Esophagus (tissue), 2 donors: ENCODE measurements around the gene NRXN3. TPM values are rescaled to one million over a fixed set of nuclear protein-coding genes. Genes with fewer than 3 reads are reported as not detected.

Experiments used
- H3K27ac ChIP-seq, 2 donors: one replicate each; pipeline ENCODE4 v1.5.1; 2013; ENCODE audit warnings: low read depth in 2 of 2, mild to moderate bottlenecking in 2 of 2, inconsistent platforms in 1 of 2, low read length in 1 of 2, moderate library complexity in 1 of 2
- H3K27me3 ChIP-seq, 2 donors: one replicate each; pipeline ENCODE4 v1.6.1; 2013; ENCODE audit warnings: low read length in 2 of 2, control low read depth in 1 of 2, mild to moderate bottlenecking in 1 of 2; ENCODE audit not compliant: insufficient read depth in 2 of 2, control insufficient read depth in 1 of 2
- H3K36me3 ChIP-seq, 2 donors: one replicate each; pipeline ENCODE4 v1.6.1; 2013; ENCODE audit warnings: low read length in 1 of 2; ENCODE audit not compliant: control insufficient read depth in 2 of 2, insufficient read depth in 2 of 2
- H3K4me1 ChIP-seq, 2 donors: one replicate each; pipeline ENCODE4 v1.6.1; 2013; ENCODE audit warnings: low read length in 1 of 2; ENCODE audit not compliant: control insufficient read depth in 2 of 2, insufficient read depth in 2 of 2
- H3K4me3 ChIP-seq, 2 donors: one replicate each; pipeline ENCODE4 v1.5.1; 2013; ENCODE audit warnings: low read length in 2 of 2, mild to moderate bottlenecking in 2 of 2, low read depth in 1 of 2, moderate library complexity in 1 of 2
- H3K9me3 ChIP-seq, 2 donors: one replicate each; pipeline ENCODE4 v1.6.1; 2013; ENCODE audit warnings: mild to moderate bottlenecking in 2 of 2, low read depth in 1 of 2, low read length in 1 of 2, moderate library complexity in 1 of 2; ENCODE audit not compliant: control insufficient read depth in 2 of 2, insufficient read depth in 1 of 2
- WGBS, 2 donors: extraction: QIAGEN DNeasy Blood & Tissue Kit; methylation state at CpG; one replicate each; pipeline ENCODE4 v1.1.7; 2013; 5-methylcytosine and 5-hydroxymethylcytosine counted together
- polyA plus RNA-seq, 2 donors: library from polyadenylated mRNA; stranded (reverse); fragments of 200-250 nt; gene quantifications; one replicate each; pipeline ENCODE4 v1.2.3, GENCODE V29; 2013
- donor health status: healthy with polysubstance abuse.
- donor health status: Bipolar disorder and iron deficiency.

The NRXN3 gene
- polyA plus RNA-seq, 2 donors, result 1.7 to 2.2 TPM

DNA sequence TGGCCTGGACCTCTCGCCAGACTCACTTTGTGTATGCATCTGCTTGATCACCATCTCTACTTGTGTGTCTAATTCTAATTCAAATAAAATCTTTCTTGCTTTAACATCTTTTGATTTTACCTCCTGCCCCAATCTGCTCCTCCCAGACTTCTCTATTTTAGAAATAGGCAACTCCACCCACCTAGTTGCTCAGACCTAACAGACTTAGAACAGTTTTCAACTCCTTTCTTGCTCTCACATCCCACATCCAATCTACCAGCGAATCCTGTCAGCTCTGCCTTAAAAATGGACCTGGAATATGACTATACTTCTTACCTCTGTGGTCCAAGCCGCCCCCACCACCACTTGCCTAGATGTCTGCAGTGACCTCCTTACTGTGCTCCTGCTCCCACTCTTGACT lies 18.7 kb downstream of the NRXN3 start:
- no peaks in the 10 kb centered on the region for H3K4me1 ChIP-seq
- H3K9me3 ChIP-seq, result no peaks in the 10 kb centered on the region
- H3K4me3 ChIP-seq, result no peak overlapping the region
- H3K36me3 ChIP-seq, result no peaks in the 10 kb centered on the region
- 72 to 83% methylated on average over 3 of the region's 3 CpGs for WGBS, 2 donors
- H3K27ac ChIP-seq, result no peak overlapping the region
- H3K27me3 ChIP-seq, result no peaks in the 10 kb centered on the region

DNA sequence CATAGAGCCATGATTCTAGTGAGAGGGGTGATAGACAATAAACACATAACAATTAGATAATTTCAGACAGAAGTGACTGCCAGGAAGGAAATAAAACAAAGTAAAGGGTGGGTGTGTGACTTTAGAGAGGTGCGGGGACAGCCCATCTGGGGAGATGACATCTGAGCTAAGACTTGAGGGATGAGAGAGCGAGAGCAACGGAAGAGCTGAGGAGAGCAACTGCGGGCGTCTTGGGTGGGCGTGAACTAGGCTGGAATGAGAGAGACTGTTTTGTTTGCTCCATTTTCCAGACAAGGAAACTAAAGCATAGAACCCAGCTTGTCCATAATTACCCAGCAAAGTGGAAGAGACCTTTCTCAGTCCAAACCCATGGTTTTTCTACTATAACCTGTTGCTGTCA lies 25.3 kb downstream of the NRXN3 start:
- WGBS, 2 donors, result 82% methylated on average over 6 of the region's 6 CpGs
- H3K9me3 ChIP-seq, result no peaks in the 10 kb centered on the region
- H3K27ac ChIP-seq, result no peak overlapping the region
- H3K4me3 ChIP-seq, result no peak overlapping the region
- H3K27me3 ChIP-seq, result no peaks in the 10 kb centered on the region
- H3K4me1 ChIP-seq, result no peaks in the 10 kb centered on the region
- H3K36me3 ChIP-seq, result no peaks in the 10 kb centered on the region

DNA sequence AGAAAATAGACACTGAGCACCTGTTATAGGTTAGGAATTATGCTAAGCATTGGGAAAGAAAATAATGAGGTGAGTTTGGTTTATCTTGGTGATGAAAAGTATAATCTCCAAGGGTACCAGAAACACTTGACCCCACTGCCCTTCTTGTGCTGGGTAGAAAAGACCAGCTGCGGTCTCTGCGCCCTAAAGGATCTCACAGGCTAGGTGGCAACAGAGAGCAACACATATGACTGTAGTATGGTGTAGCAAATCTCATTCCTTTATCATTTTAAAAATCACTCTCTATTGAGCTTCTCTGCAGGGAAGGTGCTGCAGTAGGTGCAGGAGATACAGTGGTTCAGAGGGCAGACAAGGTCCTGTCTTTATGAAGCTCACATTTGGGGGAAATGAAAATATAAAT lies 26.1 kb downstream of the NRXN3 start:
- Histone ChIP-seq H3K27me3 (no peaks in the 10 kb centered on the region), H3K9me3 (no peaks in the 10 kb centered on the region), H3K4me3 (no peak overlapping the region), H3K27ac (no peak overlapping the region), H3K4me1 (no peaks in the 10 kb centered on the region), H3K36me3 (no peaks in the 10 kb centered on the region)
- 82 to 85% methylated on average over 2 of the region's 2 CpGs for WGBS, 2 donors

DNA sequence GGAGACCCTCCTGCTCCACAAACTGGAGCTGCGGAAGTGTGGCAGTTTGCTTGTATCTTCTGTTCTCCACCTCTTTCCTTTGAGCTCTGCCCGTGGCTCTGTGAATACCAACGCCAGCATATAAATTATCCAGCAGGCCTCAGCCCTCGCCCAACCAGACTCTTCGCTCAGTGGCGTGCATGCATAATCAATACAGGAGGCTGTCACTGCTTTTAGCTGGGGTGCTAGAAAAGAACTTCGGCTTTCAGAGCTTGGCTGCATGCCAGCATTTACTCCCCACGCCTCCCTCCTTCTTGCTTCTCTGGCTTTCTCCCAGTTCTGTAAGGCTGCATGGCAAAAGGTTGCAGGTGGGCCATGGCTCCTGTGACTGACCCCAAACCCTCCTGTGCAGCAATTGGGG lies 26.9 kb downstream of the NRXN3 start:
- Histone ChIP-seq H3K4me1 (no peaks in the 10 kb centered on the region), H3K4me3 (no peak overlapping the region), H3K36me3 (no peaks in the 10 kb centered on the region), H3K9me3 (no peaks in the 10 kb centered on the region), H3K27me3 (no peaks in the 10 kb centered on the region), H3K27ac (no peak overlapping the region)
- 60 to 65% methylated on average over 8 of the region's 8 CpGs for WGBS, 2 donors

DNA sequence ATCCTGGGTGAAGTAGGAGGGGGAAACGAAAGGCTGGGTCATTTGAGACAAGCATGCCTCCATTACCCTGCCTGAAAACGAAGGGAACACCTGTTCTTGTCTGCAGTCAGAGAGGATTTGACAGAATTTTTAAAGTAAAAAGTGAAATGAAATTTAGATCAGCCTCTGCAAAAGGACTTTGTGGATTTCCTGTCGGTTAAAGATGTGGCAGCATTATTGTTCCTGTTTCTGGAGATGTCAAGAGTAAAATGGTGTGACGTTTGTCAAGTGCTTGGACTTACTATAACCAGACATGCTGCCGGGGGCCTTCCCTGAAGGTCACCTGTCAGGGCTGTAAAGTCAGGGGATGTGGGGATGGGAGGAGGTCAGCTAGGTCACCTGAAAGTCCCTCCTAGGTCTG lies 32.0 kb downstream of the NRXN3 start:
- H3K4me1 ChIP-seq, result no peaks in the 10 kb centered on the region
- WGBS, 2 donors, result 56 to 65% methylated on average over 5 of the region's 5 CpGs

DNA sequence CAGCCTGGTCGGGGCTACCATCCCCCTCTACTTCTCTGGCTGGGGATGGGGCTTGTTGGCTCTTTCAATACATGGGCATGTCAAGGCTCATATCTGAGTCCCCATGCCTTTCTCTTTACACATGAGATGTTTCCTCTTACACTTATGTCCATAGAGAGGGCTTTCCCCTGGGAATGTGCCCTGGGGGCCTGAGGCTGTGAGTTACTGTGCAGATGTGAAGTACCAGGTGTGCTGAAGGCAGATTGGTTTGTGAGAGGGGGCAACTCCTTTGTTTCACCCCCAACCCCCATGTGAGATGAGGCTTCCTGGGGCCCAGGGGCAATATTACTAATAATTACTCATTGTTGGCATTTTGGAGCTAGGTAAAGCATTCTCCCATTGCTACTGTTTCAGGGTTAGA lies 32.8 kb downstream of the NRXN3 start:
- Histone ChIP-seq H3K9me3 (no peaks in the 10 kb centered on the region), H3K4me1 (no peaks in the 10 kb centered on the region), H3K36me3 (no peaks in the 10 kb centered on the region), H3K27me3 (no peaks in the 10 kb centered on the region), H3K4me3 (no peak overlapping the region), H3K27ac (no peak overlapping the region)
- WGBS, 2 donors, result 26 to 42% methylated on average over 1 of the region's 1 CpG

More for the DNA sequence above, 32.0 kb downstream of the NRXN3 start:
- no peaks in the 10 kb centered on the region for H3K9me3 ChIP-seq
- H3K4me3 ChIP-seq, result no peak overlapping the region
- no peaks in the 10 kb centered on the region for H3K36me3 ChIP-seq
- no peak overlapping the region for H3K27ac ChIP-seq
- H3K27me3 ChIP-seq, result no peaks in the 10 kb centered on the region

DNA sequence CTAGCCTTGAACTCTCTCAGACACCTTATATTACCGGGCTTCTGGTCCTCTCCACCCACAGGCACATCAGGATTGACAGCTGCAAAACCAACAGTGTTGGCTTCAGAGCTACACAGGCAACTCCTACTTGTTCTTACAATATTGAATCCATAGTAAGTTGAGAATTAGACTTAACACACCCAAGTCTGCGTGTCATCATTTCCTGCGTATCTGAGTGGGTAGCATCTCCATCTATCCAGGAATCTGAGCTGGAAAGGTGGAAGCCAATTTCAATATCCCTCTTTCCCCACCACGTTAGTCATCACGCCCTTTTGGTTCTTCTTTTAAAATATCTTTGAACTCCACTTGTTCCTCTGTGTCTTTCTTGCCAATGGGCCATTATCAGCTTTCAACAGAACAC lies 37.2 kb downstream of the NRXN3 start:
- Histone ChIP-seq H3K27ac (no peak overlapping the region), H3K9me3 (peaks cover 0 to 2% of the 10 kb centered on the region in 2 donors), H3K4me3 (no peak overlapping the region), H3K27me3 (no peaks in the 10 kb centered on the region), H3K36me3 (no peaks in the 10 kb centered on the region), H3K4me1 (no peaks in the 10 kb centered on the region)
- WGBS, 2 donors, result 74 to 77% methylated on average over 5 of the region's 5 CpGs

DNA sequence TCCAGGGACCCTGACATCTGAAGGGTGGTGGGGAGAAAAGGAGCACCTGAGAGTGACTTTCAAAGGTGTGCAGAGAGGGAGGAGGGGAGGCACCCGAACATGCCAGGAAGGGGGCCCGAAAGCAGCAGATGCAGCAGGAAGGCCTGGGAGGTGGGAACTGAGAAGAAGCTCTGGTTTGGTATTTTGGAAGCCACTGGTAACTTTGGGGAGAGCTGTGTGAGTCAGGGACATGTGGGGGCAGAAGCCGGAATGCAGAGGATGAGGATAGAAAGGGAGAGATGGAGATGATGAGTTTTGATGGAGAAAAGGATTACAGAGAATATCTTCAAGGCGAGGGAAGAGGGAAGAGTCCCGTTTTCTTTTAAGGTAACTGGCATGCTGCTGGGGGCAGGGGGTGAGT lies 50.1 kb downstream of the NRXN3 start:
- Histone ChIP-seq H3K4me3 (no peak overlapping the region), H3K36me3 (no peaks in the 10 kb centered on the region), H3K4me1 (no peaks in the 10 kb centered on the region), H3K9me3 (peaks cover 0 to 3% of the 10 kb centered on the region in 2 donors), H3K27me3 (no peaks in the 10 kb centered on the region), H3K27ac (no peak overlapping the region)
- WGBS, 2 donors, result 79 to 83% methylated on average over 5 of the region's 5 CpGs

DNA sequence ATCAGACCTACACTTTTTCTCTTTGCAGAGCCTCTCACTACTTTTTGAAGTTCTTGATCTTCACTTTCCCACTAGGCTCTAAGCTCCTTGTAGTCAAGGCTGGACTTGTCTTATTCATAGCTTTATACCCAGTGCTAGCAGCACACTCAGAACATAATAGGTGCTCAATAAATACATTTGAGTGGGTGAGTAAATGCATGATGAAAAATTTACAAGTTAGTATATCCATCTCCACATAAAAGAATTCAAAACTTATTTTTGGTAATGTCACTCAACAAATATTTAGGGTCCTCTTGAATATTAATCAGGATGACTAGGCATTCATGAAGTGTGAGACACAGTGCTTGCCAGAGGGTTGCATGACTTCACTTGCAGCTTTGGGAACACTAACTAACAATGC lies 52.6 kb downstream of the NRXN3 start:
- Histone ChIP-seq H3K4me3 (no peak overlapping the region), H3K27ac (no peak overlapping the region), H3K9me3 (peaks cover 0 to 3% of the 10 kb centered on the region in 2 donors), H3K4me1 (no peaks in the 10 kb centered on the region), H3K27me3 (no peaks in the 10 kb centered on the region), H3K36me3 (no peaks in the 10 kb centered on the region)

DNA sequence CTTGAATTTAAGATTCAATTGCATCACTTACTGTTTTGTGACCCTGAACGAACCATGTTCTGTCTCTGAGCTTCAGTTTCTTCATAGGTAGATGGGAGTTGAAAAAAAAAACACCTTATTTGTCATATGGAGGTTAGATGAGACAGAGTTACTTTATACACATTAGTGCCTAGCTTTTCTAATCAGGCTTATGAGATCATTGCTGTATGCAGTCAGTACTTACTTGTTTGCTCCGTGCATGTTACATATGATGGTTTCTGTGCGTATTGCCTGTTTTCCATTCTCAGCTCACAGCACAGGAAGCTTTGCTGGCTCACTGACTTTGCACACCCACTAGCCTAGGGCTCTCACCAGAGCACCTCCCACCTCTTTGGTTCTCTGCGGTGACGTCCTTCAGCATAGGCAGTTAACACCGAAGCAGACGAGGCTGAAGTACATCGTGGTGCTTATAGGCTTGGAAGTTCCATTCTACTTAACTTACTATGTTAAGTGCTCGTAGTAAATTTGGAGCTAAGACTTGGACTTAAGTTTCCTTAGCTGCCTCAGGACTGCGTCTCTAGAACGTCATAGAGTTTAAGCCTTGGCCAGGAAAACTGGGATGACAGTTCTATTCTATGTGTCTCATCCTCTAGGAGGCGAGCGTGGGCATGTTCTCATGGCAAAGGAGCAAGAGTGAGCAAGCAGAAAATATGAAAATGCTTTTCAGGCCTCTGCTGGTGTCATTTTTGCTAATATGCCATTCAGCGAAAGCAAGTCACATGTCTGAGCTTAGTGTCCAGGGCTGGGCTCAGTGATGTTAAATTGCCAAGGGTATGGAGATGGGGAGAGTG lies 57.3 kb downstream of the NRXN3 start:
- H3K4me1 ChIP-seq, result no peaks in the 10 kb centered on the region

More for the DNA sequence above, 57.3 kb downstream of the NRXN3 start:
- Histone ChIP-seq H3K9me3 (no peaks in the 10 kb centered on the region), H3K27me3 (no peaks in the 10 kb centered on the region), H3K27ac (no peak overlapping the region), H3K36me3 (no peaks in the 10 kb centered on the region), H3K4me3 (no peak overlapping the region)
- 66 to 67% methylated on average over 14 of the region's 14 CpGs for WGBS, 2 donors
